Articular chondrocyte of knee joint (primary cell): ENCODE measurements around the gene ZMAT3. TPM values are rescaled to one million over a fixed set of nuclear protein-coding genes. Genes with fewer than 3 reads are reported as not detected.

Source experiments
- small RNA-seq: library from RNA; depleted of rRNA; stranded (forward); fragments of <200 nt; gene quantifications from one replicate; pipeline ENCODE3, GENCODE V24; 2012
- total RNA-seq: library from RNA; depleted of rRNA; stranded (reverse); fragments of >200 nt; gene quantifications from 2 replicates; pipeline ENCODE4 v1.2.3, GENCODE V29; 2012

Gene ZMAT3
- total RNA-seq: 28.9 and 48.5 TPM in 2 replicates

GRCh38 chr3:179071323-179072099, at the start of gene ZMAT3:
ZMAT3 (minus strand) TSS chr3:179071809; CDS start chr3:179067752, 4,057 bp downstream.

Small RNAs within 50 kb of the gene (small RNA-seq; reads per million reads assigned to genes)
- not detected for gene RF00019

Other genes with a start within 250 kb of the ZMAT3 start
- 28.6 and 35.0 TPM in 2 replicates for gene PIK3CA, start 76.5 kb upstream of the ZMAT3 start, total RNA-seq
- 1.3 and 2.9 TPM in 2 replicates for gene KCNMB3, start 179.3 kb upstream of the ZMAT3 start, total RNA-seq